NCI-H748 treated with DMSO at 0.1 percent for 48 hours (cell line): ENCODE measurements around the gene MANSC1.

Experiments used
- DNase-seq: peaks from one replicate; lab custom pipeline; 2025; lab: John Stamatoyannopoulos, UW

Gene MANSC1

DNA sequence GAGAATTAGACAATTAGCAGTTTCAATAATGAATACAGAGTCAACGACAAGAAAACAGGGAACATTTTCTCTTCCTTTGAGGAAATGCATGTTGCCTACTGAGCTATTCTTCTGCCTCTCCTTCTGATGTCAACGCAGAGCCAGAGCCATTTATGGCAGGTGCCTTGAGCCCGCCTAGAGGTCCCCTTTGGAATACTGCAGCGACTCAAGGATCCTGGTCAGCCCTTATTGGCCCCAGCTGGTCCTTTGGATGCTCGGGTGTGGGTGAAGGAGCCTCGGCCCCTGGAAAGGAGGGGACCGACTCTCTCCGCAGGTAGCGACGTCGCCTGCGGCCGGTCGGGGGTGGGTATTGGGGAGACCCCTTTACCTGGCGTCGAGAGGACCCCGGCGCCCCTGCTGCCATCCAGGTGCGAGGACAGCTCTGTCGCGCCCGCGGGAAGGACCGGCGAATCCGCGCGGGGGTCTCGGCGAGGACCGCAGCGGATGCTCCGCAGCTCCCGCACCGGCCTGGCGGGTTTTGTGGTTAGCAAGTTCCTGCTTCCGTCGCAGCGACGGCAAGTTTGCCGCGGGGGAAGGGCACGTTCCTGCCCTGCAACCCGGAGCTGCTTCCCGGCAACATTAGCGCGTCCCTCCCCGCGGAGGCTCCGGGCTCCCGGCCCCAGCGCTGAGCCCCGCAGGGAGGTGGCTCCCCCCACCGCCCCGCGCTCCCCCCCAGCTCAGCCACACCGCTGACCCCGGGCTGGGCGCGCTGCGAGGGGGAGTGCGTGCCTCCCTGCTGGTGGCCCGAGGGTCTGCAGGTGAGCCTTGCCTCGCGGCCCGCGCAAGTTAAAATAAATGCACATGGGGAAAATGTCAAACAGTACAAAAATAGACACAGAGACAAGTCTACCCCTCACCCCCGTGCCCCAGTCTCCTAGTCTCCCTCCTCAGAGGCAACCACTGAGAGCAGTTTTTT is at the start of gene MANSC1:
Gene MANSC1, minus strand, starts transcription at position 532 of the 955 bp plus-strand sequence. CDS start 6,928 bp downstream, outside the sequence.
- DNase-seq = peak; percentile 15

DNA sequence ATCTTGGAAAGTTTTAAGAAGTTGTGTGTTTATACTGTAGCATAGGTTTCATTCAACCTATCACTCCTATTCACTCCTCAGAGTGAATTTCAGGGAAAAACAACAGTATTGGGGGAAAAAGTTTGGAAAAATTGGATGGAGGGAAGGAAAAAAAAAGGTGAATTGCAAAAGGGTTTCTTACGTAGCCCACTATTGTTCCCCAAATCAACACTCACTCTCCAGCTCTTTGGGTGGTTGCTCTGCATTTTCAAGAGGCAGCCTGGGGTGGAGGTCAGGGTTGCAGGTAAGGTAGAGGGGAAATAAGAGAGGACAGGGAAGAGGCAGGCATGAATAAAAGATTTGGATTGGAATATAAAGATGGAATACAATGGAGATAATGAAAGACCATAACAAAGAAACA is 49.1 kb upstream of the MANSC1 start:
- no peak for DNase-seq

DNA sequence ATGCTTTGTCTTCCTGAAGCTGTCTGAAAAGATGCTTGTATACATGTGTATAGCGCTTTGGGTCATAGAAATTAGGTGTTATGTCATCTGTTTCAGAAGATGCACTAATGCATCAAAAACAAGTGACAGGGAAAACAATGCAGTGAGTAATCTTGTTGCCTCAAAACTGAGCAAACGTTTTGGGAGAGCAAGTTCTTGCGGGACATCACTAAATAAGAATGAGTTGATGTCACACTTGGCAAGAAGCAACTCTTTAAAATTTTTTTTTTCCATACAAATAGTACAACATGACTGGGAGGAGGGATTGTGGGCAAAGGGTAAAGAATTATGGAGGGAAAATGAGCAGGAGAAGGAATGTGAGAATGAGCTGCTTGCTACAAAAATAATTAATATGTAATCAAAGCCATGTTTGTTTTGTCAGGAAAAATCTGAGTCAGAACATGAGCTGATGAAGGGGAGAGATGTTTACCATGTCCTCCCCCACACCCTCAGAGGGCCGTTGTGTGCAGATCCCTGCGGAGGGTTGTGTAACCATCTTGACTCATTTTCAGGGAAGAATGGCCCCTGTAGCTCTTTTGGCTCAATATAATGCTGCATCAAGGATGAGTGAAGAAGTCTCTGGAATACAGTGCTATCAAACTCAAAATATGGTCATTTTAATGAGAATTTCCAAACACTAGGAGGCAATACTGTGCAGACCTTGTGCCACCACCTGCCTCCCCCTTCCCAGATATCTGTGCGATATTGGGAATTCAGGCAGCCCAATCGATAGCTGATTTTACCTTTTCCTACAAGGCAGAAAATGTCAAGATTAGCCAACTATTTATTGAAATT is 48.2 kb upstream of the MANSC1 start:
- DNase-seq = peak; percentile 40

DNA sequence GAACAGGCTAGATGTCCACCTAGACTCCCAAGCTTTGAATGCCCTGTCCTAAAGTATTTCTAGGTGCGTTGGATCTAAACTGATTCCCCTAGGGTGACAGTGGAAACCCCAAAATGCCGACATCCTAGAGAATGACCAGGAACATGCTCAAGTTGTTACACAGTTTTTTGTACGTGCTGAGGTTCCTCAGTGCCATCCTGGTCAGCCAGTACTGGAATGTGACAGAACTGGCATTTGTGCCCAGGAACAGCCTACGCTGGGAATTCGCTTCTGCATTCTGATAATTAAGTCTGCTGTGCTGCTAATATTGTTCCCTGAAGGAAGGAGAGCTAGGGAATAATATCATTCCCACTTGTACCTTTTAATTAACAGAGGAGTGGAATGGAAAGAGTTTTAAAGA is 47.1 kb upstream of the MANSC1 start:
- DNase-seq = no peak

DNA sequence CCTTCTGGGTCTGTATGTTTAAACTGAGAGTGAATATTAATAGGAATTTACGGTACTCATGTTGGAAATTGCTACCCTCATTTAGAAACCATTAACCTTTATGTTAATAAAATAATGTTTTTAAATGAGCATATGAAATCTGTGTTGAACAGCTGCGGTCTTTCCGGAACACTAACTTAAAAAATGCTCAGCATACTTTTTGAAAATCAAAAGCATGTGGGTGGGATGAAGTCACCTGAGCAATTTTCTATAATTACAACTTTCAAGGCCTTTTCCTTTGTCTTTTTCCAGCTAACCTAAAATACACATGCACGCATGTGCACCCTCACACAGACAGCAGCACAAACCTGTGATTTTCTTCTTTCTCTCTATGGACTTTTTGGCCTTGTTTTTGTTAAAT is 46.7 kb upstream of the MANSC1 start:
- DNase-seq = peak; percentile 16

DNA sequence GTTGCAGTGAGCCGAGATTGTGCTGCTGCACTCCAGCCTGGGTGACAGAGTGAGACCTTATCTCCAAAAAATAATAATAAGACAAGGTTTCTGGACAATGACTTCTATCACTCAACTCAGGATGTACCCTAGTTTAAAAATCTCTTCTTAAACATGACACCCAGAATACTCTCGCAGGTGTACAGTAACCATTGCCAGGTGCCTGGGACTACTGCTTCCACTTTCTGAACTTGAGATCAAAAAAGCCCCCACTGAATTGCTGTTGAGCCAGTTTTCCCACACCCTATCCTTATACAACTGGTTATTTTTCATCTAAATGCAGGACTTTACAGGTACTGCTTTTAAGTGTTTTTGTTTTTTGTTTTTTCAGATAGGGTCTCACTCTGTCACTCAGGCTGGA is 43.1 kb upstream of the MANSC1 start:
- DNase-seq = no peak

DNA sequence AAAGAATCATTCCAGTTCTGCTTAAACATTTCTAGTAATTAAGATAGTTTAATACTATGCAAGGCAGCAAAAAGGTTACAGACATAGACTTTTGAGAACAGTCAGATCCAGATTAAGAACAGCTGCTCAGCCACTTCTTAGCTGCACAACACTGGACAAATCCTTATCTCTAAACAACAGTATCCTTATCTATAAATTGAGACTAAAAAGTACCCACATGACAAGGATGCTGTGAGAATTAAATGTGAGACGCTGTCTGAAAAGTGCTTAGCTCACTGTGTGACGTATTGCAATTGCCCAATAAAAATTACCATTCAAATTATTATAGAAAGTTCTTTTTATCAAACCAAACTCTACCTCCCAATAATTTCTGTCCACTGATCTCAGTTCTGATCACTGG is 42.4 kb upstream of the MANSC1 start:
- no peak for DNase-seq

DNA sequence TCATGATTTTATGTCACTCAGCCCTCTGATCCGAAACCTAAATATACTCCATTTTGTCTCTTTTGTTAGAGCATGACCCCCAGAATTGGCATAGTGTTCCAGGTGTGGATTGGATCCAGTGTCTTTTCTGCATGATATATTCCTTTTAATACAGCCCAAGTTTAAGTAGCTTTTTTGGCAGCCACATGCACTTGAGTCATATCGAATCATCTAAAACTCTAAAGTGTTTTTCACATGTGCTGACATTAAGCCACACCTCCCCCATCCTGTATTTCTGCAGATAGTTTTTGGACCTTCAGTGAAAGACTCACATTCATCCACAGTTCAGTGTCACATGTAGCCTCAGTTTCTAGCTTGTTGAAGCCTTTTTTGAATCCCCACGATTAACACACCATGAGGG is 37.5 kb upstream of the MANSC1 start:
- no peak for DNase-seq

DNA sequence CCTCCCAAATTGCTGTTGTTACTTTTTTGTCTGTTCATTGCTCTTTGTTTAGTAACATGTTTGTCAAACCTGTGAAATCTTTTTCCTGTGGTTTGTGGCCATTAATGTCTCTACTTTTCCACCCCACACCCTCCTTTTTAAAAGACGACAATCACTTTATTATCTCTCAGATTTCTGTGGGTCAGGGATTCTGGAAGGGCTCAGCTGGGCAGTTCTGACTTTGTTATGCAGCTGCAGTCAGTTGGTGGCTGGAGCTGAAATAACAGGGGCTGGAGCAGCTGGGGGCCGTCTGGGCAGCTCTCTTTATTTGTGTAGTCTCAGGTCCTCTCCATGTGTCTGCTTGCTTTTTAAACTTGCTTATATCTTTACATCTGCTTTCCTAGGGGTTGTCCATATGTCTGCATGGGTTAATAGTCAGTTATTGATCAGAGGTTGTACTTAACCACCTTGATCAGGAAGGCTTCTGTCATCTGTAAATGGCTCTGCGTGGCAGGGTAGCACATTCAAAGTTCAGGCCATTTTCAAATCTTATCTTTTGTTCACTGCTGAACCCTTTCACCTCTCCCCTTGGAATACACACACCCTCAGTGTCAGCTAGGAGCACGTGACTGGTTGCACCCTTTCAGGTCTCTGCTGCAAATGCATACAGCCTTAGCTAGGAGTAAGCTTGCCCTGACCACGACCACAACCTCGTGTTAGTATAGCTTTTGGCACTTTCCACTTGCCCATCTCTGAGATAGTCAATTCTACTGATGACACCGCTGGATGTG is 34.7 kb upstream of the MANSC1 start:
- no peak for DNase-seq

DNA sequence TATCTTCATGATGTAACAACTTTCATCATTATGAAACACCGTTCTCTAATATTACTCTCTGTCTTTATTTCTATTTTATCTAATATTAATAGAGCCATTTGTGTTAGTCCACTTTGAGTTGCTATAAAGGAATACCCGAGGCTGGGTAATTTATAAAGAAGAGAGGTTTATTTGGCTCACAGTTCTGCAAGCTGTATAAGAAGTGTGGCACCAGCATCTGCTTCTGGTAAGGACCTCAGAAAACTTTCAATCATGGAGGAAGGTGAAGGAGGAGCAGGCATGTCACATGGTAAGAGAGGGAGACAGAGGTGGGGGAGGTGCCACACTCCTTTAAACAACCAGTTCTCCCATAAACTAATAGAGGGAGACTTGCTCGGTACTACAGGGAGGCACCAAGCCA is 31.9 kb upstream of the MANSC1 start:
- no peak for DNase-seq

DNA sequence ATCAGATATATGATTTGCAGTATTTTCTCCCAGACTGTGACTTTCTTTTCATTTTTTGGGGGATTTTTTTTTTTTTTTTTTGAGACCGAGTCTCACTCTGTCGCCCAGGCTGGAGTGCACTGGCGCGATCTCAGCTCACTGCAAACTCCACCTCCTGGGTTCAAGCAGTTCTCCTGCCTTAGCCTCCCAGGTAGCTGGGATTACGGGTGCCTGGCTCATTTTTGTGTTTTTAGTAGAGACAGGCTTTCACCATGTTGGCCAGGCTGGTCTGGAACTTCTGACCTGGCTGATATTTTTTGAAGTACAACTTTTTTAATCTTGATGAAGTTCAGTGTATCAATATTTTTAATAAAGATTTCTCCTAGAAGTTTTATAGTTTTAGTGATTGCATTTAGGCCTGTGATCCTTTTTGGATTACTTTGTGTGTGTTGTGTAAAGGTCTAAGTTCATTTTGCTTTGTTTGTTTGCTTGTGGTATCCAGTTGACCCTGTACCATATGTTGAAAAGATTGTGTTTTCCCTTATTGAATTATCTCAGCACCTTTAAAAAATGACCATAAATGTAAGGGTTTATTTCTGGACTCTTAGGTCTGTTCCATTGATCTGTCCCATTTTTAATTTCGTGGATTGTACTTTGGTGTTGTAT is 31.0 kb upstream of the MANSC1 start:
- no peak for DNase-seq

DNA sequence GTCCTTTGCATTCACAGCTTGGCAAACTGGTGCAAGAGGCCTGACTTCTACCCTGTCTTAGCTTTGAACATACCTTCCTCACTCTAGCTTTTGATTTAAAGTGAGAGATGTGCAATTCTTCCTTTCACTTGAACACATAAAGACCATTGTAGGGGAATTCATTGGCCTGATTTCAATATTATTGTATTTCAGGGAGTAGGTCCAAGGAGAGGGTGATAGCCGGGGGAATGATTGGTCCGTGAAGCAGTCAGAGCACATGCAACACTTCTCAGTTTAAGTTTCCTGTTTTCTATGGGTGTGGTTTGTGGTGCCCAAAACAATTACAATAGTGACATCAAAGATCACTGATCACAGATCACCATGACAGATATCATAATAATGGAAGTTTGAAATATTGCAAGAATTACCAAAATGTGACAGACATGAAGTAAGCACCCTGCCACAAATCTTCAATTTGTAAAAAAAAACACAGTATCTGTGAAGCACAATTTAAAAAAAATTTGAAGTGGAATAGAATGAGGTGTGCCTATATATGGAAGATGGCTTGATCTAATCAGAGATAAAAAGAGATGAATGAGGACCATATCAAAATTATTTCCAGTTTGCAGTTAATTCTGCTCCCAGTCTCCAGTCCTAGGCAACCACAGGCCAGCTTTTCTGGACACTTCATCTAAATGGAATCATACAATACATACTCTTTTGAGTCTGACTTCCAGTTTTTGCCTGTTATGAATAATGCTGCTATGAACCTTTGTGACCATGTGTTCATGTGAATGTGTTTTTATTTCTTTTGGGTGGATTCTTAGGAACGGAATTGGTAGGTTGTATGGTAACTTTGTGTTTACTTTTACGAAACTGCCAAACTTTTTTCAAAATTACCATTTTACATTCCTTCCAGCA is 30.0 kb upstream of the MANSC1 start:
- no peak for DNase-seq

DNA sequence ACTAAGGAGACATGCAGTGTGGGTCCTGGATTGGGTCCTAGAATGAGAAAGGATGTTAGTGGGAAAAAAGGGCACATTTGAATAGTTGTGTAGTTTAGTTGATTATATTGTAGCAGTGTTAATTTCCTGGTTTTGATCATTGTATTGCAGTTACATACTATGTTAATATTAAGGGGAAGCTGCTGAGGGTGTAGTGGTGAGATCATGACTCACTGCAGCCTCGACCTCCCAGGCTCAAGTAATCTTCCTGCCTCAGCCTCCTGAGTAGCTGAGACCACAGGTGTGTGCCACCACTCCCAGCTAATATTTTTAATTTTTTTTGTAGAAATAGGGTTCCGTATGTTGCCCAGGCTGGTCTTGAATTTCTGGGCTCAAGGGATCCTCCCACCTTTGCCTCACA is 28.6 kb upstream of the MANSC1 start:
- DNase-seq = no peak

DNA sequence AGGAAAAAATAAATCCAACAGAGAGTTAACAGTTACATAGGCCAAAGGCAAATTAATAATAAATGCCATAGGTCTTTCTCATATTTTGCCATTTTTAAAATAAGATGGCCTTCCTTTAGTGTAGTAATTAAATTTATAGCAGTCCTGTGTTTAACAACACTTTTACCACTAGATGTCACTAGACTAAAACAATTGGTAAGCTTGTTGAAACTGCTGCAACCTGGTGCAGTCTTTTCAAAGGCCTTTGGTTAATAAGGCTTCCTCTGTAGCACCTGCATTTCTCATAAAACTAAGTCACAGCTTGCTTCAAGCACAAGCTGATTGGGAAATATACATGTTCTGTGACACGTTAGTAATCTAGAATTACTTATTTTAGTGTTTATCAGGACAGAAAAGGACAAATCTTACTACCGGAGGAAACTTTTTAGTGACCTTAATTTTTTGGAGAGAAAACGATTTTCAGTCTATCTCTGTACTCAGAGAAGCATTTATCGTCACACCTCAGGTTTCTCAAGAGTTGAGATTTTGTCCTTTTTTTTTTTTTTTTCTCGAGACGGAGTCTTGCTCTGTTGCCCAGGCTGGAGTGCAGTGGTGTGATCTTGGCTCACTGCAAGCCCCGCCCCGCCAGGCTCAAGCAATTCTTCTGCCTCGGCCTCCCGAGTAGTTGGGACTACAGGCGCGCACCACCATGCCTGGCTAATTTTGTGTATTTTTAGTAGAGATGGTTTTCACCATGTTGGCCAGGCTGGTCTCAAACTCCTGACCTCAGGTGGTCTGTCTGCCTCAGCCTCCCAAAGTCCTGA is 26.8 kb upstream of the MANSC1 start:
- DNase-seq = peak; percentile 68

DNA sequence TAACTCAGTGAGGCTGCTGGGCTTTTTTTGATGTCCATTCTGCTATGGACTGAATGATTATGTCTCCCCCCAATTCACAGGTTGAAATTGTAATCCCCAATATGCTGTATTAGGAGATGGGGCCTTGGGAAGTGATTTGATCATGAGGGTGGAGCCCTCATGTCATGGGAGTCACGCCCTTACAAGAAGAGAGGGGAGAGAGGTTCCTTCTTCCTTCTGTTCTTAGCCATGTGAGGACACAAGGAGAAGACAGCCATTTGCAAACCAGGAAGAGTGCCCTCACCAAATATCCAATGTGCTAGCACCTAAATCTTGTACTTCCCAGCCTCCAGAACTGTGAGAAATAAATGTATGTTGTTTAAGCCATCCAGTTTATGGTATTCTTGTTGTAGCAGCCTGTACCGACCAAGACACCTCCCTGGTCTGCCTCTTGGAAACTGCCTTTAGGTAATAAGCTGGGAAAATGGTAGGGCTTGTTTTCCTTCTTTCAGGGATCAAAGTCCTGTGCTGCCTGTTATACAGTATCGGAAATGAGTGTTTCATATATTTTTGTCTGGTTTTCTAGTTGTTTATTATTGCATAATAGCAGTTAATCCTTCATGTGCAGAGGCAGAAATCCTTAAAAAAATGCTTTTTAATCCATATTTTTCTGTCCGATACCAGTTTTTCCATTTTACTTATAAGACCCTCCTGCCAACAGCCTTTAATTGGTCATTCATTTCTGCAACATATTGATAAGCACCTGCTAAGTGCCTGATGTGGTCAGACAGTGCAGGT is 23.1 kb upstream of the MANSC1 start:
- no peak for DNase-seq

DNA sequence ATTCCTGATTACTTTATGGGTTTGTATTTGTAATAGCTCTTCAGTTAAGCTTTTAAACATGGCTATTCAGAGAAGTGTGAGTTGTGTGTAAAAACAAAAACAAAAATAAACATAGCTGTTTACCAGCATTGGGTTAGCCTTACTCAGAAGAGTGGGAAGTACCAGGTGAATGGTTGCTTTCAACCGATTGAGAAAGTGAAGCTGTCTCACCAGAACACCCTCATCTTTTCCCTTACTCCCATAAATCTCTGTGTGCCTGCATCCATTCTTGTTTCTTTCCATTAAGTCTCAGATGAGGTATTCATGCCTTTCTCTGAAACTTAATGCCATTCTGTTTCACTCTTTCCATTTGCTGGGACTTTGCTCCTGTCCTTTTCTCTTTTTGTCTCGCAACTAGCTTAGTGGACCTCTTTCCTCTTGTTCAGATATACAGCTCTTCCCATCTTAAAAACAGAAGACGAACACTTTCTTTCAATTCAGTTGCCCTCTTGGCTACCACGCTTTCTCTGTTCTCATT is 17.5 kb upstream of the MANSC1 start:
- DNase-seq = no peak

DNA sequence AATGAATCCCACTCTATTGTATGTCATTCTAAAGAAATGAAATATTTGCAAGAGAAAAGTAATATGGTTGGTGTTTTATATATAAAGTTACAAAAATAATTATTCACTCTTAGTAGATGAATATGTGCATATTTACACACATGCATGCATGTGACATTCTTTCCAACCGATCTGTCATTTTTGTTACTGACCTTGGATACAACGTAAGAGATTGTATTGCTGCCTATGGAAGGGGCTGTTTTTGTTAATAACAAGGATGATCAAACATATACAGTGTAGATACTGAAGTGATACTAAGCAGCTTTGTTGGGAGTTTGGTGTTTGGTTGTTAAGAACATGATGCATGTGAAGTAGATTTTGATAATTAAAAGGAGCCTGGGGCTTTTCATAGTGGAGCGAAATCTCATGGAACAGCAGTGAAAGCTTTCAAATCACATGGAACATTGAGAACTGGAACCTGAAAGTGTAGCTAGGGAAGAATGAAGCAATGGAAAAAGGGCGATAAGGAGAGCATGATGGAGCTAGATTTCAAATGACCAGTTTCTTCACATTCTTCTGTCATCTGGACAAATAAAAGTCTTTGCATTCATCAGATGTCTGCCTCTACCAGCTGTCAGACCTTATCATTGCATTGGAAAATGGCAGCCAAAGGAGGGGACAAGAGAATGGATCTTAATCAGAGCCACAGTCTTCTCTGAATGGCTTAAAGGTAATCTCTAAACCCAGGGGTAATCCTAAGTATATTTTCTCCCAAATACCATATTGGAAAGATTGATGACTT is 16.8 kb upstream of the MANSC1 start:
- DNase-seq = no peak

DNA sequence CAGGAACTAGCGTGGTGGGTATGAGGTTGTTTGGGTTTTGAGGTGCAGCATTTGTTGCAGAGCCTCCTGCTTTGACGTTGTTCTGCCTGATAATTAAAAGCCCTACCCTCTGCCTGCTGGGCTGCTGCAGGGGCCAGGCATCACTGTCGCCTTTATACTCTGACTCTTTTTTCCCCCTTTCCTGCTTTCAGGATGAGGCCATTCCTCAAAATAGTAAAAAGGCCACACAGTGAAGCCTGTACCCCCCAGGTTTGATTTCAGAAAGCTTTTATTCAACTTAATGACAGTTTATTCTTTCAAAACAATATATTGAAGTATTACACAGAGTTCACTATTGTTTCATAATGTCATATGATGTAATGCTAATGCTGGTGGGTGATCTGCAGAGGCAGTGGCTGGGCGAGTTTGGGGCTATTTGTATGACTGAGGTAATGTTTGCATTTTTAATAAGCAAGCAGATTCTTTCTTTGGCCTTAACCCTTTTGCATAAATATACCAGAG is 15.9 kb upstream of the MANSC1 start:
- no peak for DNase-seq
